Measurements from ENCODE around the gene MPRIP.

MPRIP gene

GRCh38 chr17:17151962-17152361, 109.7 kb downstream of the MPRIP start:
- Histone ChIP-seq H3K4me1 (ENCODE audit: control insufficient read depth, insufficient read depth, low read length) (no peaks in the 10 kb centered on the region), H3K4me3 (ENCODE audit: low read depth, low read length) (no peak overlapping the region), H3K9me3 (ENCODE audit: control insufficient read depth, insufficient read depth, low read depth, low read length) (no peaks in the 10 kb centered on the region), H3K27ac (ENCODE audit: extremely low read depth, low read depth, low read length) (no peak overlapping the region), H3K36me3 (ENCODE audit: control insufficient read depth in 2 of 2, insufficient read depth in 1 of 2, low read length in 2 of 2) (peaks cover 35 to 94% of the 10 kb centered on the region in 2 experiments)
- POLR2A ChIA-PET, result no interaction called here
- TF ChIP-seq ZNF530 (tag by site-specific recombination; IDR thresholded peaks at IDR 0.05; ENCODE audit: low read depth) (no peak), YY2 (tag by site-specific recombination; IDR thresholded peaks at IDR 0.05) (no peak), KLF10 (tag by site-specific recombination; IDR thresholded peaks at IDR 0.05) (no peak), MZF1 (tag by site-specific recombination; IDR thresholded peaks at IDR 0.05; ENCODE audit: borderline replicate concordance) (no peak), ZNF302 (tag by site-specific recombination; IDR thresholded peaks at IDR 0.05; ENCODE audit: low read depth) (no peak), ZNF26 (tag by site-specific recombination; IDR thresholded peaks at IDR 0.05) (no peak), KLF1 (tag by site-specific recombination; IDR thresholded peaks at IDR 0.05) (no peak), ZNF175 (tag by site-specific recombination; IDR thresholded peaks at IDR 0.05) (no peak), HOXD13 (CRISPR knock-in tag; IDR thresholded peaks at IDR 0.05; ENCODE audit: borderline replicate concordance) (no peak), ZNF777 (tag by site-specific recombination; IDR thresholded peaks at IDR 0.05; ENCODE audit: borderline replicate concordance) (no peak), ELK4 (IDR thresholded peaks at IDR 0.05; ENCODE audit: borderline replicate concordance, low read depth, low read length) (no peak), ZNF280C (tag by site-specific recombination; IDR thresholded peaks at IDR 0.05) (no peak), ZNF138 (tag by site-specific recombination; IDR thresholded peaks at IDR 0.05; ENCODE audit: borderline replicate concordance) (no peak), ZNF324 (tag by site-specific recombination; IDR thresholded peaks at IDR 0.05) (no peak), ZNF114 (tag by site-specific recombination; IDR thresholded peaks at IDR 0.05) (no peak), ZNF121 (tag by site-specific recombination; IDR thresholded peaks at IDR 0.05) (no peak), ZNF768 (tag by site-specific recombination; IDR thresholded peaks at IDR 0.05) (no peak), ZNF645 (tag by site-specific recombination; IDR thresholded peaks at IDR 0.05) (no peak)
- CTCF ChIA-PET, result interaction anchor here (1.9 kb wide), 1 partner anchor 10 kb away, joined by 11 read pairs; no protein-coding TSS in a partner anchor

GRCh38 chr17:17152385-17152784, 110.1 kb downstream of the MPRIP start:
- H3K9me3 ChIP-seq (ENCODE audit: control insufficient read depth, insufficient read depth, low read depth, low read length), result no peaks in the 10 kb centered on the region
- peaks cover 35 to 94% of the 10 kb centered on the region in 2 experiments for H3K36me3 ChIP-seq (ENCODE audit: control insufficient read depth in 2 of 2, insufficient read depth in 1 of 2, low read length in 2 of 2)
- H3K4me3 ChIP-seq (ENCODE audit: low read depth, low read length), result no peak overlapping the region
- ChIA-PET POLR2A (no interaction called here), CTCF (interaction anchor here (1.2 to 1.9 kb wide), 2 partner anchors 10 to 11 kb away, joined by 7 to 11 read pairs; no protein-coding TSS in a partner anchor)
- H3K27ac ChIP-seq (ENCODE audit: extremely low read depth, low read depth, low read length), result no peak overlapping the region
- TF ChIP-seq ZIC2 (tag by site-specific recombination; IDR thresholded peaks at IDR 0.05) (peak; percentile 55), ZNF202 (tag by site-specific recombination; IDR thresholded peaks at IDR 0.05; ENCODE audit: borderline replicate concordance) (no peak), ZNF132 (tag by site-specific recombination; IDR thresholded peaks at IDR 0.05; ENCODE audit: borderline replicate concordance) (no peak), ZNF654 (tag by site-specific recombination; IDR thresholded peaks at IDR 0.05; ENCODE audit: low read depth) (no peak), GLIS1 (tag by site-specific recombination; IDR thresholded peaks at IDR 0.05) (peak; percentile 45; the same call in 1 of the 2 replicates)
- H3K4me1 ChIP-seq (ENCODE audit: control insufficient read depth, insufficient read depth, low read length), result no peaks in the 10 kb centered on the region
